ENCODE measurements around the gene FOSL1.

GRCh38 chr11:65863889-65864705 lies 36.1 kb downstream of the FOSL1 start:
- no peak for TF ChIP-seq CTCF (IDR thresholded peaks at IDR 0.05)
- TF ChIP-seq EZH2 (IDR thresholded peaks at IDR 0.05) = no peak
- no peak for TF ChIP-seq EZH2phosphoT487 (IDR thresholded peaks at IDR 0.05)

Data from neural progenitor cell (in vitro differentiated cells).